IPS-18a (cell line): ENCODE data around the gene FBXW11.
"Not testable (repeated sequence)": the region's sequence is repeated elsewhere in the genome, so short reads cannot be mapped to it uniquely, and the experiment has no call there.

Source experiments
- H3K27ac ChIP-seq: one replicate; pipeline ENCODE4 v1.5.1; 2013; ENCODE audit warnings: low read length
- H3K27me3 ChIP-seq: one replicate; pipeline ENCODE4 v1.6.1; 2013; ENCODE audit warnings: mild to moderate bottlenecking, low read length; ENCODE audit not compliant: control insufficient read depth, insufficient read depth
- H3K36me3 ChIP-seq: one replicate; pipeline ENCODE4 v1.6.1; 2013; ENCODE audit warnings: low read depth, low read length; ENCODE audit not compliant: control insufficient read depth
- H3K4me1 ChIP-seq: one replicate; pipeline ENCODE4 v1.6.1; 2013; ENCODE audit warnings: low read depth, low read length; ENCODE audit not compliant: control insufficient read depth
- H3K4me3 ChIP-seq: one replicate; pipeline ENCODE4 v1.5.1; 2013; ENCODE audit warnings: low read length
- H3K9ac ChIP-seq: one replicate; pipeline ENCODE4 v1.6.1; 2013; ENCODE audit warnings: mild to moderate bottlenecking, low read length, moderate library complexity
- H3K9me3 ChIP-seq: one replicate; pipeline ENCODE4 v1.6.1; 2013; ENCODE audit warnings: low read depth, low read length; ENCODE audit not compliant: control insufficient read depth

The FBXW11 gene

GRCh38 chr5:171978016-171978415, 28.4 kb downstream of the FBXW11 start:
- no peak overlapping the region for H3K4me3 ChIP-seq
- no peak overlapping the region for H3K27ac ChIP-seq
- H3K4me1 ChIP-seq = peaks cover 60% of the 10 kb centered on the region
- no peaks in the 10 kb centered on the region for H3K27me3 ChIP-seq
- H3K9ac ChIP-seq = no peak overlapping the region
- H3K9me3 ChIP-seq = no peaks in the 10 kb centered on the region
- no peaks in the 10 kb centered on the region for H3K36me3 ChIP-seq

DNA sequence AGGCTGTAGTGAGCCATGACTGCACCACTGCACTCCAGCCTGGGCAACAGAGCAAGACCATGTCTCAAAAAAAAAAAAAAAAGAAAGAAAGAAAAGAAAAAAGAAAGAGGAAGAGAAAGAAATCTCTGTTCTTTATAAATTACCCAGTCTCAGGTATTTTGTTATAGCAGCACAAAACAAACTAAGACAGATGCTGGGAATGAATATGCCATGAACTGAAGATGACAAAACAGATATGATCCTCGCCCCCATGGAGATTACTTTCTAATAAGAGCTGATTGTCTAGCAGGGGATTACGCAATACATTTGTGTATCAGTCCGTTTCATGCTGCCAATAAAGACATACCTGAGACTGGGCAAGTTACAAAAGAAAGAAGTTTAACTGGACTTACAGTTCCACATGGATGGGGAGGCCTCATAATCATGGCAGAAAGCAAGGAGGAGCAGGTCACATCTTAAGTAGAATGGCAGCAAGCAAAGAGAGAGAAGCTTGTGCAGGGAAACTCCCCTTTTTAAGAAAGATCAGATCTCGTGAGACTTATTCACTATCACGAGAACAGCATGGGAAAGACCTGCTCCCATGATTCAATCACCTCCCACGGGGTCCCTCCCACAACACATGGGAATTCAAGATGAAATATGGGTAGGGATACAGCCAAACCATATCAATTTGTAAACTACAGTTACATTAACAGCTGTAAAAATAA, 29.0 kb downstream of the FBXW11 start:
- not testable (repeated sequence) for H3K27ac ChIP-seq

DNA sequence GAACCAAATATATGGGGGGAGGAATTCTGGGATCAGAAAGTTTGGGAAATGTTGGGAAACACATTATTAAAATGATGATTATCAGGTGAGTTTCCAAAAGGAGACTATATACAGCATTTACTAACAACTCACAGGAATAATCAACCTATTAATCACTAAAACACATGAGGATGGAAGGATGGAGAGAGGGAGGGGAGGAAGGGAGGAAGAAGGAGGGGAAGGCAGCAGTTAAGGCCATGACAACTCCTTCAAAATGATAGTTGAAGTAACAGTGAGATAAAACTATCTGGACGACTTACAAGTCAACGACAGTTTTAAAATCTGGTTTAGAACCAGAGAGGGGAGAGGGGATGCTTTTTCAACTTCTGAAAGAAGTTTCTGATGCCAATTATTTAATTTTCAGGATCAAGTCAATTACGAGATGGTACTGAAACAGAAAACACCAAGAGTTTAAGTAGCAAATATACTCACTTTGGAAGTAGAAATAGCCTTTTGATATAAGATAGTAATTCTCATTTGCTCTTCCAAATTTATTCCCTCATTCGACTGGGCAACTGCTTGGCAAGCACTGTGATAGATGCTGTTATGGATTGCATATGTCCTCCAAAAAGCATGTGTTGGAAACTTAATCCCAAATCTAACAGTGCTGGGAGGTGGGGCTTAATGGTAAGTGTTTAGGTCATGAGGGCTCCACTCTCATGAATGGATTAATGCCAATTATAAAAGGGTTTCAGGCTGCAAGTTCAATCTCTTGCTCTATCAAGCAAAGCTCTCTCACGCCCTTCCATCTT, 30.4 kb downstream of the FBXW11 start:
- H3K27me3 ChIP-seq = no peaks in the 10 kb centered on the region
- peaks cover 48% of the 10 kb centered on the region for H3K4me1 ChIP-seq
- H3K4me3 ChIP-seq = no peak overlapping the region
- no peaks in the 10 kb centered on the region for H3K9me3 ChIP-seq
- H3K36me3 ChIP-seq = no peaks in the 10 kb centered on the region
- no peak overlapping the region for H3K27ac ChIP-seq
- no peak overlapping the region for H3K9ac ChIP-seq

More for the DNA sequence above, 29.0 kb downstream of the FBXW11 start:
- not testable (repeated sequence) for H3K9ac ChIP-seq, H3K36me3 ChIP-seq, H3K27me3 ChIP-seq, H3K9me3 ChIP-seq, H3K4me3 ChIP-seq
- H3K4me1 ChIP-seq = peaks cover 54% of the 10 kb centered on the region

GRCh38 chr5:171975262-171975876, 31.1 kb downstream of the FBXW11 start:
- Histone ChIP-seq H3K27me3 (no peaks in the 10 kb centered on the region), H3K9me3 (no peaks in the 10 kb centered on the region), H3K4me1 (peaks cover 45% of the 10 kb centered on the region), H3K9ac (no peak overlapping the region), H3K36me3 (no peaks in the 10 kb centered on the region), H3K4me3 (no peak overlapping the region), H3K27ac (no peak overlapping the region)

- Histone ChIP-seq H3K36me3 (no peaks in the 10 kb centered on the region), H3K9me3 (no peaks in the 10 kb centered on the region), H3K27ac (no peak overlapping the region), H3K9ac (no peak overlapping the region), H3K4me1 (peaks cover 31% of the 10 kb centered on the region), H3K27me3 (no peaks in the 10 kb centered on the region), H3K4me3 (no peak overlapping the region)
These were observed 35.6 kb downstream of the FBXW11 start for GRCh38 chr5:171970826-171971225.

DNA sequence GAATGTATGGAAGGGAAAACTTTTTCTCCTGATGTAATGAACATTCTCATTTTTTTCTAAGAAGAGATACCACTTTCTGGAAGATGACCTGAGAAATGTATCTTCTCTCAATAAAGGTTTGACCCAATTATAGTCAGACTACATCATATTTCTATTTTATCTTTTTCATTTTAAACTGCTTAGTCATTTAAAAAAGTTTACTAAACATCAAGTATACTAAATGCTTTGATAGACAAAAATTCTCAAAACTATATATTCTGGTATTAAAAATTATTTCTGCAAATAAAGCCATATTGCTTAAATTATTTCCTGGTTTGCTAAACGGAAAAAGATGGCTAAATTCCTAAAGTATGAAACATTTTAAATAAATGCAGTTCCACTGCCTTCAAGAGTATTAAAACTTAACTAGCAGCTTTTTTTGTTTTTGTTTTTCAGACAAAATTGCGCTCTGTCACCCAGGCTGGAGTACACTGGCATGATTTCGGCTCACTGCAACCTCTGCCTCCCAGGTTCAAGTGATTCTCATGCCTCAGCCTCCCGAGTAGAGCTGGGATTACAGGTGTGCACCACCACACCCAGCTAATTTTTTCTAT, 37.1 kb downstream of the FBXW11 start:
- Histone ChIP-seq H3K27me3 (no peaks in the 10 kb centered on the region), H3K4me1 (peaks cover 27% of the 10 kb centered on the region), H3K9me3 (no peaks in the 10 kb centered on the region), H3K36me3 (no peaks in the 10 kb centered on the region), H3K9ac (no peak overlapping the region), H3K4me3 (no peak overlapping the region), H3K27ac (no peak overlapping the region)

DNA sequence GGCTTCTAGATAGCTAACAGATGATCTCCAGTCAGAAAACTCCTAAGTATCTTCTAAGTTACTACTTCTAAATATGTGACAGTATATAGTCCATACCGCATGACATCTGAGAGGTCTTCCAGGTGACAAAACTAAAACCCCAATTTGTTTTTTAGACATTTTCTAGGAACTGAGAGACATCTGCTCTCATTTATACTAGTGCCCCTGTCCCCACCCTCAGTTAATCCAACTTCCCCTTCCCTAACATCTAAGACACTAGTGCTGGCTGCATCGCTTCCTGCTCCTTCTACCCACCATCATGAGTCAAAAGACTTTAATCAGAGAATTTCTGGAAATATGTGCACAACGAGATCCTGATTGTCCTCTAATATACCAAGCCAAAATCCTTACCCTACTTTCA, 37.9 kb downstream of the FBXW11 start:
- H3K4me1 ChIP-seq = peaks cover 32% of the 10 kb centered on the region
- no peak overlapping the region for H3K9ac ChIP-seq
- H3K36me3 ChIP-seq = no peaks in the 10 kb centered on the region
- H3K27ac ChIP-seq = no peak overlapping the region
- H3K4me3 ChIP-seq = no peak overlapping the region
- no peaks in the 10 kb centered on the region for H3K27me3 ChIP-seq
- no peaks in the 10 kb centered on the region for H3K9me3 ChIP-seq

DNA sequence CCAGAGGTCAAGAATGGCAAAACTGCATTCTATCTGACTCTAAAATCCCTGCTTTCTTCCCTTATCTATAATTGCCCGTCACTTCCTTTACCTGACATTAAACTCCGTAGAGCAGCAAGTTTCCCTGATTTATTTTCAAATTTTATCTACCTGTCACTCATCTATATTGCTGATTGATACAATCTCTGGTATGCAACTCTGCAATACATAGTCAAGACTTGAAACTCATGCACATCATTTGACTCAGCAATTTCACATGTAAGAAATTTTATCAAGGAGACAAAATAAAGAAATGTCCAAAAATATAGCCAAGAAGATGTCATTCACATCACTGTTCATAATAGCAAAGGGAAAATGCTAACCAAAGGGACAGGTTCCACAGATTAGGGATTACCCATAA, 39.5 kb downstream of the FBXW11 start:
- H3K27ac ChIP-seq = no peak overlapping the region
- H3K9me3 ChIP-seq = no peaks in the 10 kb centered on the region
- H3K27me3 ChIP-seq = no peaks in the 10 kb centered on the region
- no peaks in the 10 kb centered on the region for H3K36me3 ChIP-seq
- H3K9ac ChIP-seq = no peak overlapping the region
- peaks cover 40% of the 10 kb centered on the region for H3K4me1 ChIP-seq
- no peak overlapping the region for H3K4me3 ChIP-seq

DNA sequence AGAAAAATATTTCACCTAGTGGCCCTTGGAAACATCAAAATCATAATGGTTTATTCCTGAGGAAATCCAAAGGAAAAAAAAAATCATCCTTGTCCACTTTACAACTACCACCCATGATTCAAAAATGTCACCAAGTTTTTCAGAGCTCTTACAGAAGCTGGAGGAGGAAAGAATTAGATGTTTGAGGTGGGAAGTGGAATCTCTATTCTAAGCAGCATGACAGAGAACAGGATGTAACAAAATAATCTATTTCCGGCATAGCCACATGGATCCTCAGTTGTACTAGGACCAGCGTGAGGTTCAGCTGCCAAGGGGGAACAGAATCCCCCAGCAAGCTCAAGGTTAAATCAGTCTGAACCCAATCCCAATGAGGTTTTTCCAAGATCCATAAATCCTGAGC, 40.2 kb downstream of the FBXW11 start:
- Histone ChIP-seq H3K36me3 (no peaks in the 10 kb centered on the region), H3K4me1 (peaks cover 37% of the 10 kb centered on the region), H3K9ac (no peak overlapping the region), H3K9me3 (no peaks in the 10 kb centered on the region), H3K4me3 (no peak overlapping the region), H3K27ac (no peak overlapping the region), H3K27me3 (no peaks in the 10 kb centered on the region)

DNA sequence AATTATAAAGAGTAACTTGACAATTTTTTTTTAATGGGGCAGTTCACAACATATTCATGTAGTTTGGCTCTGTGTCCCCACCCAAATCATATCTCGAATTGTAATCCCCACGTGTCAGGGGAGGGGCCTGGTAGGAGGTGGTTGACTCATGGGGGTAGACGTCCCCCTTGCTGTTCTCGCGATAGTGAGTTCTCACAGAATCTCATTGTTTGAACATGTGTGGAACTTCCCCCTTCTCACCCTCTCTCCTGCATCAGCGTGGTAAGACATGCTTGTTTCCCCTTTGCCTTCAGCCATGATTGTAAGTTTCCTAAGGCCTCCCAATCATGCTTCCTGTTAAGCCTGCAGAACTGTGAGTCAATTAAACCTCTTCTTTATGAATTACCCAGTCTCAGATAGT, 40.7 kb downstream of the FBXW11 start:
- H3K27me3 ChIP-seq = no peaks in the 10 kb centered on the region
- H3K36me3 ChIP-seq = no peaks in the 10 kb centered on the region
- peaks cover 32% of the 10 kb centered on the region for H3K4me1 ChIP-seq
- no peak overlapping the region for H3K9ac ChIP-seq
- H3K27ac ChIP-seq = no peak overlapping the region
- H3K4me3 ChIP-seq = no peak overlapping the region
- H3K9me3 ChIP-seq = no peaks in the 10 kb centered on the region

GRCh38 chr5:171963416-171963815, 43.0 kb downstream of the FBXW11 start:
- Histone ChIP-seq H3K27ac (no peak overlapping the region), H3K9me3 (no peaks in the 10 kb centered on the region), H3K4me3 (no peak overlapping the region), H3K36me3 (no peaks in the 10 kb centered on the region), H3K4me1 (peaks cover 28% of the 10 kb centered on the region), H3K27me3 (no peaks in the 10 kb centered on the region), H3K9ac (no peak overlapping the region)
